Endothelial cell of hepatic sinusoid (primary cell): Measurements from ENCODE around the gene UGT2A3.
"Not testable (repeated sequence)": the region's sequence is repeated elsewhere in the genome, so short reads cannot be mapped to it uniquely, and the experiment has no call there.

Experiments
- in situ Hi-C: cut with HindIII; loops from 2 replicates; pipeline ENCODE4 v1.10.0; 2017; ENCODE audit warnings: low sequenced_read_pairs

The UGT2A3 gene

GRCh38 chr4:68951078-68951805 lies at the start of gene UGT2A3:
TSS of gene UGT2A3 (minus strand) at chr4:68951804. CDS start at chr4:68951760, 44 bp downstream.
- in situ Hi-C loops: no loop called here

- in situ Hi-C loops: no loop called here
Measured at GRCh38 chr4:68997040-68997439, 45.4 kb upstream of the UGT2A3 start.

DNA sequence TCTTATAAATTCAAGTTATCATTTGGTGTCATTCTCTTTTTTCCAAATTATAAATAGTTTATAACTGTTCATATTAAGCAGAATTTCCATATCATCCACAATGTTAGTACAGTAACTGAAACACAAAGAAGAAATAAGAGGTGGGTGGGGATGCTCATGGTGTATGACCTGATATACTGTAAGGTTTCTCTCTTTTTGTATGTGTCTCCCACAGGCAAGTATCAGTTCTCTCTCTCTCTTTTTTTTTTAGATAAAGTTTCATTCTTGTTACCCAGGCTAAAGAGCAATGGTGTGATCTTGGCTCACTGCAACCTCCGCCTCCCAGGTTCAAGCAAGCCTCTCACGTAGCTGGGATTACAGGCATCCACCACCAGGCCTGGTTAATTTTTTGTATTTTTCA lies 43.7 kb upstream of the UGT2A3 start:
- in situ Hi-C loops: no loop called here

DNA sequence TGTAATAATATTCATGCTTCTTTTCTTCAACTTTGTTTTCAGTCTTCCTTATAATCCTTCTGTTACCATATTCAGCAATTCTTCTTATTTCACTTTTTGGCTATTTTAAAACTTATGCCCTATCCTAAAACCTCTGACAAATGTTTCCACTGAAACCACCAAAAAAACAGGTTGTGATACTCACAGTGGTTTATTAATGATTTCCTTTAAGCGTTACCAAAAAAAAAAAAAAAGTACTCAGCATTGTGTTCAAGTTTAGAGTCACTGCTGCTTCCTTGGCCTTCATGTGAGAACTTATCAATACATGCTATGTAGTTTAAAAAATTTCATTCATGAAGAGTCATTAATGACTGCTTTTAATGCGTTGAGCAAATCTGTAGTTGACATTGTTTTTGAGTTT lies 35.4 kb upstream of the UGT2A3 start:
- in situ Hi-C loops: no loop called here

- in situ Hi-C loops: no loop called here
Measured at GRCh38 chr4:68985442-68985841, 33.8 kb upstream of the UGT2A3 start.

DNA sequence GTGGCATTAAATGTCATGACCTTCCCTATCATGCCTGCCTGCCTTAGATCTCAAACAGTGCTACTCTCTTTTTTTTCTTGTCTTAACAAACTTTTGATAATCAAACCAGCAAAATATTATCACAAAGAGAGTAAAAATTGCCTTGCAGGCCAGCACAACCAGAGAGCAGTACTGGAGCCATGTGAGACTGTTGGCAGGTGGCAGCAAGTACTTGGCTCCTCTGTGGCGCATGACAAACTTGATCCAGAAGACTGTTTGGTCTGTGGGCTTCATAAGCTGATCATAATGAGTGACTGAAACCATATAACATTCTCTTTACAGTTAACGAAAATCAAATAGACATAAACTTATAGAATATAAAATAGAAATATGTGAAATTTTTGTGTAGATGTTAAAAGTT lies 33.3 kb upstream of the UGT2A3 start:
- in situ Hi-C loops: no loop called here

DNA sequence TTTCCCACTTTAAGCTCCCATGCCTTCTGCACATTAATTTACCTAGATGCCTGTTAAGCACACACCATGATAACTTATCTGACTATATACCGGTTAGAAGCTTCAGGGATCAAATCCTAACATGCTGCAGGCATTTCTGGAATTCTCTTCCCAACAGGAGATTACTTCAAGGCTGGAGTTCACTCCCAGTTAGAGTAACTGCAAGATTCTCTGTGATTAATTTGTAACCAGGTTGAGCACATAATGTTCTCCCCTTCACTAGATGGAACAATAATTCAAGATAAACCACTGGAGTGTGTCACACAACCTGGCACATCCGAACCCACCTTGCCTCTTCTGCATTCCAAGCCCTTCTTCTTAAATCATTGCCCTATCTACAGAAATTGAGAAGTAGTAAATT lies 11.8 kb upstream of the UGT2A3 start:
- in situ Hi-C loops: no loop called here

- in situ Hi-C loops: no loop called here
Measured at GRCh38 chr4:68962868-68963267, 11.3 kb upstream of the UGT2A3 start.

DNA sequence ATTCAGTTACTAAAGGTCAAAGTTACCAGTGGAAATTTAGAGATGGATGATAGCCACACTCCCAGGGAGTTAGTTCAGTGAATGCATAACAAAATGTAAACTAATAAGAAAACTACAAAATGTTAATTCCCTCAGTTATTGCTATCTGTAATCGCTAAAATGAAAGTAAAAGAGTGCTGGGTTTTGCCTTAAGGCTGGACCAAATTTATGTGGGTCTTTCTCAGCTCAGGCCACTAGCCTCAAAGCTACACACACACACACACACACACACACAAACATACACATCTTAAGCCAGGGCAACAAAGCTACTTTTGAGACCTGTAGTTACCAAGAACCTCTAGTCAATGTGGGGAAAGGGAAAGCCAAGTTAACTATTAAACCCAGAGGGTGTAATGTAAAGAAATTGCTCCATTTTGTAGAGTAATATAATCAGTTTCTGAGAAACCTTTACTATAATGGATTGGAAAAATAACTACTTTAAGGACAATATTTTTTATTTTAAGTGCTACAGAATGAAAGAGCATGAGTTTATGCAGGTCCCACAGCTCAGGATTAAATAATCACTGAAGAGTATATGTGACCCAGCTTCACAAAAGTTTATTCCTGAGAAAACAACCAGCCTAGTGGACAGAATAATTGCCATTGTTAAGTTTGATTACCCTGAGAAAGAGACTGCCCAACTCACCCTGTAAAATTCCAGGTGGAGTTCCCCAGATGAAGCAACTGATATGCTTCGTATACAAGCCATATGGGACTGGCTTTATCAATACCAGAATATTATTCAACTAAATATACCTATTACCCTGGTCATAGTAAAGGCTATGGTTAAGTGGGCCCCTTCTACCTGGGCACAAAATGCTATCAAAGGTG lies 8.9 kb upstream of the UGT2A3 start:
- in situ Hi-C loops: no loop called here

DNA sequence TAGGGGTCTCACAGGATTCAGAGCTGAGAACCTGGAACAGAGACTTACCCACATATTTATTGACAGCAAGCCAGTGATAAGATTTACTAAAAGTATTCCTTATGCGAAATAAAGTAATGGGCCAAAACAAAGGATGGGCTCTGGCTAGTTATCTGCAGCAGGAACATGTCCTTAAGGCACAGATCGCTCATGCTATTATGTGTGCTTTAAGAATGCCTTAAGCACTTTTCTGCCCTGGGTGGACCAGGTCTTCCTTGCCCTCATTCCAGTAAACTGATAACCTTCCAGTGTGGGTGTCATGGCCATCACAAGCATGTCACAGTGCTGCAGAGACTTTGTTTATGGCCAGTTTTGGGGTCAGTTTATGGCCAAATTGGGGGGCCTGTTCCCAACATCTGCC lies 7.5 kb upstream of the UGT2A3 start:
- in situ Hi-C loops: not testable (repeated sequence)

- in situ Hi-C loops: no loop called here
Measured at GRCh38 chr4:68954126-68954525, 2.5 kb upstream of the UGT2A3 start.

GRCh38 chr4:68953056-68953596 lies 1.5 kb upstream of the UGT2A3 start:
- in situ Hi-C loops: no loop called here

DNA sequence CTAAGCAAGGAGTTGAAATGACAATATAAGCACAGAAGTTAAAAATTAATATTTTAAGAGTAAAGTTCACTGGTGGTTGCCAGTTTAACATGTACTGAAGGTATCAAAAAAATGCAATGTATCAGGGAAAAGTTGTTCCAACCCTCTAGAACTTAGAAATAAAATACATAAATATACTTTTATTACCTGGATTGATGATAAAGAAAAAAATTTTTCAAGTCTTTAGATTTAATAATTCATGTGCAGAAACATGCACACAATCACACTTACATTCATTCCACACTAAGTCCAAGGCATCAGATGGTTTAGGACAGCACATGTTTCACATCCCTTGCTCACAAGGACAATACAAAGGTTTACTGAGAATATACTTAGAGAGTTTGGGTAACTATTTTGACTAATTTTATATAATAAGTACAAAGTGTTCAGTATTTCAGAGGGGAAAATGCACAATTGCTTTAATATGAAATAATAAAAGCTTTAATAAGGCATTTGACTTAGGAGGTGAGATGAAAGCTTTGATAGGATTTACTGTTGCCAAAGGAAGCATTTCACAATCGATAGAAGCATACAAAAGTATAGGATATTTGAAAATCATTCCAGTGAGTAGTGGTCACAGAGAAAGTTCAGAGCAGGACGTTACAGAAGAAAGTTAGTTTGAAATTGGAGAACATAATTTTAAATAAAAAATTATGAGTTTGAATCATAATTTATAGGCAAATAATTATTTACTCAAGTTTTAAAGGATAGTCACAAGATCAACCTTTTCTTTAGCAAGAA lies 392 bp upstream of the UGT2A3 start:
- in situ Hi-C loops: no loop called here

DNA sequence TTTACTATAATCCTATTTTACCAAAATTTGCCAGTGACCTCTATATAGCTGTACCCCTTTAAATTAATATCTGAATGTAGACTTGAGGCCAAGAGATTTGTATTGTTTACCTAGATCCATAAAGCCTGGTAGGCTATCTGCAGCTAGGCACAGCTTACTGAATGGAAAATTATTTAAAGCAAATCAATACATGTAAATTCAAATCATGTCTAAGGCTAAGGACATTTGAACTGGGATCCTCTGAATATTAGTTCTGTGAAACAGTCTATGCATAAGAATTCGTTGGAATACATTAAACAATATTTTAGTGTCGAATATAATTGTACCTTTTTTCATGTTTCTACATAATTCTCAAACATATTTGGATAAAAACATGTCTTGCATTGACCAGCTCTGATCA lies 1.6 kb downstream of the UGT2A3 start:
- in situ Hi-C loops: no loop called here

DNA sequence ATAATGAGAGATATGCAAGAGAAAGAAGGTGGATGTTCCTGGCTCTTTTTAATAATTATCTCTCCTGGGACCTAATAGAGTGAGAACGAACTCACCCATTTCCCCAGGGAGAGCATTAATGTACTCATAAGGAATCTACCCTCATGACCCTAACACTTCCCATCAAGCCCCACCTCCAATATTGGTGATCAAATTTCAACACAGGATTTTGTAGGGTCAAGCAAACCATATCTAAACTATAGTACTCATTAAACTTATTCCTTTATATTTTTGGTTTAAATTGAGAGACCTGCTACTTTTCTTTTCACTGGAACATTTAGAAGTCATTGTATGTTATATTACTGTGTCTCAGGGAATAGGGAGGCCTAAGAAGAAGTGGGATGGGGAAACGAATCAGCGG lies 2.6 kb downstream of the UGT2A3 start:
- in situ Hi-C loops: no loop called here

- in situ Hi-C loops: no loop called here
Measured at GRCh38 chr4:68948044-68948743, 3.4 kb downstream of the UGT2A3 start.

GRCh38 chr4:68929076-68929737 lies 22.4 kb downstream of the UGT2A3 start:
- in situ Hi-C loops: no loop called here

DNA sequence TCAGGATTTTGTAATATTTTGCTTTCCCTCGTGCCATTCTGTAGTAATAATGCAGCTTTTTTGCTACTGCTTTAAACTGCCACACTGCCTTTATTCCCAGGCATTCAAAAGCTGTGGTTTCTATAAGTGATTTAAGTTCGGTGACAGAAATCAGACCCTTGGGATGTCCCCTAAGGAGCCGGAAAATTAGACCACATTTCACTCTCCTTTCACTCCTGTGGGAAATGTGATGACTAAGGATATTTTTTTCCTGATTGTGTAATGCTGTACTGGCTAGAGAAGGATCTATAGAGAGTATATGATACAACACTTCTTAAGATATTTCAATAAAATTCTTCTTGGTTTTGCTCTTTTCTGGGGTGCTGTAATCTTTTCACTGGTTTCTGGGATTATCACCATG lies 24.4 kb downstream of the UGT2A3 start:
- in situ Hi-C loops: no loop called here

DNA sequence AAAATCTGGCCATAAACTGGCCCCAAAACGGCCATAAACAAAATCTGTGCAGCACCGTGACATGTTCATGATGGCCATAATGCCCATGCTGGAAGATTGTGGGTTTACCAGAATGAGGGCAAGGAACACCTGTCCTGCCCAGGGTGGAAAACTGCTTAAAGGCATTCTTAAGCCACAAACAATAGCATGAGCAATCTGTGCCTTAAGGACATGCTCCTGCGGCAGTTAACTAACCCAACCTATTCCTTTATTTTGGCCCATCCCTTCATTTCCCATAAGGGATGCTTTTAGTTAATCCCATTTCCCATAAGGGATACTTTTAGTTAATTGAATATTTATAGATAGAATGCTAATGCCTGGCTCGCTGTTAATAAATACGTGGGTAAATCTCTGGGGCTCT lies 29.4 kb downstream of the UGT2A3 start:
- in situ Hi-C loops: not testable (repeated sequence)

DNA sequence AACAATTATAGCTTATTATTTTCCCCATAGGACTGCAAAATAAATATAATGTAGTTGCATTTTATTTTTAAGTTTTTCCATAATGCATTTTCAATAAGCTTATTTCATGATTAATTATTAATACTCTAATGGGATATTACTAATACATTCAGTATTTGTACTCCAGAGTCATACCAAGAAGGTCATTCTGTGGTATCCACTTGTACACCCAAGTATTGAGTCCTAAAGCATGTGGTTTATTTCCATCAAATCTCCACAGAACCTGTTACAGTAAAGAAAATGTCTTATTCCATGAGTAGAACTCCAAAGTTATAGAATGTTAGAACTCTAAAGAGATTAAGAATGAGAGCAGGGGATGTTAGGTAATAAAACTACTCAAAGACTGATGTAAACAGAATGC lies 30.6 kb downstream of the UGT2A3 start:
- in situ Hi-C loops: no loop called here
